ENCODE data around the gene CLNK.

CLNK gene, protein sequence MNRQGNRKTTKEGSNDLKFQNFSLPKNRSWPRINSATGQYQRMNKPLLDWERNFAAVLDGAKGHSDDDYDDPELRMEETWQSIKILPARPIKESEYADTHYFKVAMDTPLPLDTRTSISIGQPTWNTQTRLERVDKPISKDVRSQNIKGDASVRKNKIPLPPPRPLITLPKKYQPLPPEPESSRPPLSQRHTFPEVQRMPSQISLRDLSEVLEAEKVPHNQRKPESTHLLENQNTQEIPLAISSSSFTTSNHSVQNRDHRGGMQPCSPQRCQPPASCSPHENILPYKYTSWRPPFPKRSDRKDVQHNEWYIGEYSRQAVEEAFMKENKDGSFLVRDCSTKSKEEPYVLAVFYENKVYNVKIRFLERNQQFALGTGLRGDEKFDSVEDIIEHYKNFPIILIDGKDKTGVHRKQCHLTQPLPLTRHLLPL

DNA sequence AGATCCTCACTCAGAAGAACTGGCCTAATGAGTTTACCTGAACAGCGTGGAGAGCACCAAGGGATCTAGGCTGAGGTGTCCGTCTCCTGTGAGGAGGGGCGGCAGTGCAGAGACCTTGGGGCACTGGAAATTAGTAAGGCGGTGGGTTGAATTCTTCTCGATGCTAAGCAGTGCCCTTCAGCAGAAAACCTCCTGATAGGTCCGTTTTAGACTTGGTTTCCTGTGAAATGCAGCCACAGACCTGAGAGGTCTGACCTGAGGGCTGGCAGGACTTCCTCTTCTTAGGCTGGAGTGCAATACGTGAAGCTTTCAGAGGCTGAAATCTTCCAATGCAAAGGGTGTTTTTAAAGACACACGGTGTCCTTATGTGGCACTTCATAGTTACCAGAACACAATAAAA lies at the start of gene CLNK:
CLNK (minus strand) TSS at position 138 of the 400 bp plus-strand sequence. CDS start 16,899 bp downstream, outside the sequence.
- FAIRE-seq: no peak

DNA sequence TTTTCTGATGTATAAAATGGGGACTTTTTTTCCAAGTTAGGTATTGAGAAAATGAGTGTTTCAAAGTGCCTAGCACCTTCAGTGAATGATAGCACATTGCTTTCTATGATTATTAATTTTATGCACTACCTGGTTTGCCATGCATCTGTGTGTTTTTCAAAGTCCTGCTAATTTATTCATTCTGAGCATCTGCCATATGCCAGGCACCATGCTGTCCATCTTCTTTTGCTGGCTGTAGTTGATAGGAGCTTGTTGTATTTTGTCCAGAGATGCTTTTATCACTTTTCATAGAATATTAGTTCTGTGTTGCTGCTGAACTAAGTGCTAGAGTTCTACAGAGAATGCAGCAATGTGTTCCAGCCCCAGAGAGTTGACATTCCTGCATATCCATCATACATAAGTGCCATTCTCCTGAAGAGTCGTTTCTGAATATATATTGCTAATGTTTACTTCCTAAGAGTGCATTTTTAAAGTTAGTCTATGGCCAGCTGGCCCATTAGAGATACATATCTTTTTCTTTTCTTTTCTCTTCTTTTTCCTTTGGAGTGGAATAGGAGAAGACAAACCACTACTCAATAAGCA lies 49.0 kb upstream of the CLNK start:
- no peak for FAIRE-seq

DNA sequence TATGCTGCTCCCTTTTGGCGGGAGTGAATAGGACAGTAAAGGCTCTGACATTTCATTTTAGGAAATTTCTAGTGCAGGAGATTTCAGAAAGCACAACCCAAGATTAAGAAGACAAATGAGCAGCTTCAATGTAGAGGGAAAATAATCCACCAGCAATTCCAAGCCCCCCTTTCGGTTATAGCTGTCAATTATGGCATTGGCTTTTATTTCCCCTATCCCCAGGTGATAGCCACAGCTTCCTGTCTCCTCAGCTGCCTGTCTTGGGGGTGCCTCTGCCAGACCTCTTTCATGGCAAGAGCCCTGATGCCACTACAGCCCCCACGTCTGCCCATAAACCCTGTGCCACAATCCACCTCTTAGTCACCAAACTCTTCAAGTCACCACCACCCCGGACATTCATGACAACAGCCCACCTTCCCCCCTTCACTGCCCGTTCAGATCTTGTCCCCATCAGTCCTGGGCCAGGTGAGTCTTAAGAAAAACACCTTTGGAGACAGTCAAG lies 48.4 kb upstream of the CLNK start:
- FAIRE-seq: no peak

DNA sequence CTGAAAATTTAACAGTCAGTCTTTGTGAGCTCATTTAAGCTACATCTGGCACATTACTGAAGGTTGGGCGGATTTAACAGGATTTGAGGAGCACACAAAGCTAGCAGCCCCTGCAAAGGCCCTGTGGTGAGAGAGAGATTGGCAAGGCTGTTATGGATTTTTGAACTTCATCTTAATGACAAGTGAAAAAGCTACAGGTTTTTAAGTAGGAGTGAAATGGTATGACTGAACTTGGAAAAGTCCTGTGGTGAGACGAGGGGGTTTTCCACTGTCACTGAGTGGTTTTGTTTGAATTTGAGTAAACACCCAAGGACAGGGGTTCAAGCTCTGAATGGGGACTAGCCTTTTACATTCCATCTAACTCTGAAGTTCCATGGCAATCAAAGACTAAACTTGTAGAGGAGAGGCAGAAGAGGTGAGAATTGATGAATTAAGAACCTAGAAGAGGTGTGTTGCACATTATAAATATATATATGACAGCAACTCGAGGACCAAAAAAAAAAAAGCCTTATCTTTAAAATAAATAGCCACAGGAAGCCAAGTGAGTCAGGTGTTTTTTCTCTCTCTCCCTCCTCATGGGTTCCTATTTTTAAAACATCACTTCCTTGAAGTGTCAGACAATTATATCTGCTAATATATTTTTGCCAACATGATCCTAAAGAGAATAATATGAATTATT lies 47.8 kb upstream of the CLNK start:
- FAIRE-seq: no peak

DNA sequence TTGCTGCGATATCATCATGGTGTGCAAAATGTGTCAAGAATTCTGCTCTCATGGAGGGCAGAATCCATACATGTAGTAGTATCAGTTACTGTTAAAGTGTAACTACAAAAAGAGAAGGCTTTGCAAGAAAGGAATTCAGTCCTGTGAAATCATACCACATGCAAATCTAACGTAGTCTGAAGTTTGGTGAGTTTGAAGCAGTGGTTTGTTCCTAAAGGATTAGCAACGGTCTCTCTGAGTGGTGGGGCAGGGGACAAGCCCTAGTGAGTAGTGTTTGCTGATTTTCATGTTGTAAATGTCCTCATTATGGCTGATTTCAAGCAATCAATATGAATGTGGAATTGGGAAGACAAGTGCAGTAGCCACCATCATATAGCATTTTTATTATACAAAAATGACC lies 47.1 kb upstream of the CLNK start:
- no peak for FAIRE-seq

DNA sequence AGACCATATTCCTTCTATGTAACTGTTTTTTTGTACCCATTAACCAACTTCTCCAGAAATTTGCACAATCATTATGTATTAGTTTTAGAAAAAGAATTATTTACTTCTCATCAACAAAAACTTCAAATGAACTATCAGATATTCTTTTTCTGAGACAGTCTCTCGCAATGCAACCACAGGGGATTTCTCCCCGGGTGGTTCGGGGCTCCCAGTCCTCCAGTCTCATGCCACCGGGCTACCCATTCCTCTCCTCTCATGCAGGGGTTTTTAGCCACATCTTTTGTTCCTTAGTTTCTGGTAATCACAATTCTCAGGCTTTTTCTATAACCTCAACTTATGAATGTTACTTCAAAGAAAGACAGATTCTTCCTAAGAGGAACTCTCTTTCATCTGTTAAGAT lies 46.6 kb upstream of the CLNK start:
- FAIRE-seq: no peak

DNA sequence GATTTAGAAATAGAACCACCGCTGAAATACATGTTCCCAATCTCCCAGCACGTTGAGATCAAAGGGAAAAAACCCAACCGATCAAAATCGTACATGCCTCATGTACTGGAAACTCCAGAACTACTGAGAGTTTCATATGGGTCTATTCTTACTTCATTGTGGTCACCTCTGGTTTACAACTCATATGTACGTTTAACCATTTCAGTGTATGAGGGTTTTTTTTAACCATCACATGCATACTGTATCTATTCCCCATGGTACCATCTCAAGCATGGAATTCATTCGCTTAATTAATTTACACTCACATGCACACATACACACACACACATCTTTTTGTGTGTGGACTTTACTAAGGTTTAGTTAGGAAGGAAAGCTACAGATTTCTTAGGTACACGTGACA lies 46.0 kb upstream of the CLNK start:
- FAIRE-seq: no peak

DNA sequence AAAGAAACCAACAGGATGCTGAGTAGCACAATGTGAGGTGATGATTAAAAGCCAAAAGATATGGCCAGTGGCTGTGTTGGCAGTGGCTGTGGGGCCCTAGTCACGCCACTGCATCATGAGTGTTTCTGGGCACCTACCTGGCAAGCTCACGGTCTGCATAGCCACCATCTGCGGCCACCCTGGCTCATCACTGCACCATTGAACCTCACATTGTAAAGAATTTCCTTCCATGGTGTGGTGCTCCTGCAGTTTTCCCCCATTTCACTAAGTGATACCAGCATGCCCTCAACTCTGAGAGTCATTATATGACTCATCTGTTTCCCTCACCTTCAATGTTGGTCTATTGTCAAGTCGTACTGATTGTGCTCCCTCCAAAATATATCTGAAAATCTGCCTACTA lies 45.5 kb upstream of the CLNK start:
- FAIRE-seq: no peak

DNA sequence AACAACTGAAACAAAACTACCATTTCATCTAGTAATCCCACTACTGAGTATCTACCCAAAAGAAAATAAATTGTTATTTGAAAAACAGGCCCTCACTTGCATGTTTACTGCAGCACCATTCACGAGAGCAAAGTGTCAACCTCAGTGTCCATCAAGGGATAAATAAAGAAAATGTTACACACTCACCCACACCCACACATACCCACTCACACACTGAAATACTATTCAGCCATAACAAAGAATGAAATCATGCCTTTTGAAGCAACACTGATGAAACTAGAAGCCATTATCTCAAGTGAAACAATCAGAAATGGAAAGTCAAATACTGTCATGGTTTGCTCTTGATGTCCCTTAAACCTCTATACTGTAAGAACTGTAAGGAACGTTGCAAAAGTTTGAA lies 44.8 kb upstream of the CLNK start:
- no peak for FAIRE-seq

DNA sequence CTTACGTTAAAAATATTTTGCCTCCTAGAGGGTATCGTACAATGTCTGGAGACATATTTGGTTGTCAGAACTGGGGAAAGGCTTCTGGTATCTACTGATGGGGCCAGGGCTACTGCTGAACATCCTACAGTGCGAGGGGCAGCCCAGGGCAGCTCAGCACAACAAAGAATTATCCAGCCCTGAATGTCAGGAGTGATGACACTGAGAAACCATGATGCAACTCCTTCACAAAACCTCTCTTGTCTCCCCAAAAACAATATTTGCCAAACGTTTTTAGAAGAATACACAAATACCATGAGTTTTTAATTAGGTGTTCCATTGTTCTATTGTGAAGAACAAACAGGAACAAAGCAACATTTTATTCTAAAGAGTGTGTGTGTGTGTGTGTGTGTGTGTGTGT lies 43.4 kb upstream of the CLNK start:
- no peak for FAIRE-seq

DNA sequence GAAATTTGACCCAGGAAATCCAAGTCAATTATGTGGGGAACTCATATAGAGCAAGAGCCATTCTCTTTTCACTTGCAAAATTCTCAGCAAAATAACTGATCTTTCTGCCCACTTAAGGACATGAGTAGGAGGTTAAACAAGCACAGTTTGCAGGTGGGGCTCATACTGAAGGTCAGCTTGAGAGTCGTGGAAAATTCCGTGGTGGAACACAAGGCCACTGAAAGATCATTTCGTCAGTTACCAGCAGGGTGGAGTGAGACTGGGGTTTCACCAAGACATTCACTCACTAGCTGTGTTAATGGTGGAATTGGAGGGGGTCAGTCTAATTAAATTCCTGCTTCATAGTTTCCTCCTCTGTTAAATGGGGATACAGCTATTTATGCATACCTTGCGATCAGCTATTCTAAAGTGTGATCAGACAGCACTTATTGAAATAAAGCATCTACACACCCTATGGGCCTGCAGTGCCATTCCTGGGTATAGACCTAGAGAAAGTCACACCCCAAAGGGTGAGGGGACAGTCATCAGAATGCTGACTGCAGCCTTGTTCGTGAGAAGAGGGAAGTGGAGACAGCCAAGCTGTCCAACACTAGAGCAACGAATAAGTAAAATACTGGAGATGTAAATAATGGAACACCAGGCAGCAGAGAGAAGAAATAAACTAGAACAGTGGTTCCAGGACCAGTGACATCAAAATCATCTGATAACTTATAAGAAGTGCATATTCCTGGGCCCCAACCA lies 42.7 kb upstream of the CLNK start:
- no peak for FAIRE-seq

DNA sequence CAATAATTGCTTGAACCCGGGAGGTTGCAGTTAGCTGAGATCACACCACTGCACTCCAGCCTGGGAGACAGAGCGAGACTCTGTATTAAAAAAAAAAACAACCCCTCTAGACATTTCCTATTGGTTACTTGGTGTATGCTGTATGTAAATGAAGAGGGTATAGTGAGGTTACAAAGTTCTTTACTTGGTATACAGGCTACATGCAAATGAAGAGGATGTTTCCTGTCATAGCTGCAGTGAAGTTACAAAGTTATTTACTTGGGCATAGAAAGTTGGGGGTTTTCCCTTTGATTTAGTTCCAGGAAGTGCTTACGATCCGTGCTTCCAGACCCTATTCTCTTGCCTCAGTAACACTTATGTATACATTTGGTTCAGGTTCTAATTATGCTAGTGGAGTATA lies 38.4 kb upstream of the CLNK start:
- no peak for FAIRE-seq

DNA sequence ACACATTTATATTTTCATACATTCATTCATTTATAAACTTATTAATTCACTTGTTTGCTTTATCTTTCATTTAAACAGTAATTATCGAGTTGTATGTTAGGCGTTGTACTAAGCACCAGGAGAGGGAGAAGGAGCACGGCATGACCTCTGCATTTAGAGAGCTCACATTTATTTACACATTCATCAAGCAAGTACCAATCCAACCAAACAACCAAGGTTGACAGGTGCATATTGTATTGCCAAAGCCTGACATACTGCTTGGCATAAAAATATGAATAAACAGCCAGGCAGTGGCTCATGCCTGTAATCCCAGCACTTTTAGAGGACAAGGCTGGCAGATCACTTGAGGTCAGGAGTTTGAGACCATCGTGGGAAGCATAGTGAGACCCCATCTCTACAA lies 37.0 kb upstream of the CLNK start:
- no peak for FAIRE-seq

DNA sequence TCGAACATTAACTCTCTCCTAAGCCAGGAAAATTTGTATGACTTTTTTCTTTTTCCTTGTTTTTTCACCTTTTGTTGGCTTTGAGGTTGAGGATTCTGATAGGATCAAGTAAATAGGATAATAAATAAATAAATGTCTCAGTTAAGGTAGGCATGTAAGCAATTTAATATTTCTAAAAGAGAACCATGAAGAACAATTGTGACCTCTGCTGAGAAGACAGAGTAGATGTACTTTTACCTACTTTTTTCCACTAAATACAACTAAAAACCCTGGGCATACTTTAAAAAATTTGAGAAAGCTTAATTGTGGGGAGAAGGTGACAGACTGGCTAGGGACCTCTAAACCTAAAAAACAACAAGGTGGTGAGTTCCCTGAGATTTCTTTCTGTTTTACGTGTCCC lies 31.6 kb upstream of the CLNK start:
- no peak for FAIRE-seq

DNA sequence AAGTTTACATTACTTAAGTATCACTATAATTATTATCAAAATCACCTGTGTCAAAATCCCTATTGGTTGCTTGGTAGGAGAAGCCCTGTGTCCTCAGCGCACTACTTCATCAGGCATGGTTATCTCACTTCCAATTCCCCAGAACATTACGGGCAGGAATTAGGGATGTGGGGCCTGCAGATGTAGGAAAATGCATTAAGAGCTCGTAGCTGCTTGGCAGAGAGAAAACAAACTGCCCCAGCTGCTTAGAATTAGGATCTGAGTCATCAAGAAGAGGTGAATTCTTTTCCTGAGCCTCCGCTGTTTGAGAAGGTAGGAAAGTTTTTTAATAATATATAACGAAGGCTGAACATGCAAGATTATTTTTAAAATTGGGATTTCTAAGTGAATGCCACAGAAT lies 31.1 kb upstream of the CLNK start:
- FAIRE-seq: no peak

DNA sequence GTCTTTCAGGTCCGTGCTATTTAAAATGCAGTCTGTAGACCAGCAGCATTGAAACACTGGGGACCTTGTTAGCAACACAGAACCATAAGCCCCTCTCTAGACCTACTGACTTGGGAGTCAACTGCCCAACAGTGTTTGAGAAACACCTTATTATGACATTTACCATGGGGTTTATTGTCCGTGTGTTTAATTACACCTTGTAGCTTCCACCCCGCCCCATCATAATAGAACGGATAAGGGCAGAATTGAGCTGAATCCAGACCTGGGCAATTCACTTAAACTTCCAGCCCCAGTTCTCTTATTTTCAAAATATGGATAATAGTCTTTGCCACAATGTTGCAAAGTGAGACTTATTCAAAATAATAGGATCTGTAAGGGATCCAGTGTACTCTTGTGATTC lies 30.6 kb upstream of the CLNK start:
- no peak for FAIRE-seq

DNA sequence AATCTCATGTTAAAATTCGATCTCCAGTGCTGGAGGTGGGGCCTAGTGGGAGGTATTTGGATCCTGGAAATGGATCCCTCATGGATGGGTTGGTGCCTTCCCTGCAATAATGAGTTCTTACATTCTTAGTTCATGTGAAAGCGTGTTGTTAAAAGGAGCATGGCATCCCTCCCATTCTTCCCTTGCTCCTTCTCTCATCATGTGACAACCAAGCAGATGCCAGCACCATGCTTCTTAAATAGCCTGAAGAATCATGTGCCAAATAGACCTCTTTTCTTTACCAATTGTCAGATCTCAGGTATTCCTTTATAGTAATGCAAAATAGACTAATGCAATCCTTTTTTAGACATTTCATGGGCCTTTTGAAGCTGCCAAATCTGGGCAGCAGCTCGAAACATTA lies 29.0 kb upstream of the CLNK start:
- no peak for FAIRE-seq

DNA sequence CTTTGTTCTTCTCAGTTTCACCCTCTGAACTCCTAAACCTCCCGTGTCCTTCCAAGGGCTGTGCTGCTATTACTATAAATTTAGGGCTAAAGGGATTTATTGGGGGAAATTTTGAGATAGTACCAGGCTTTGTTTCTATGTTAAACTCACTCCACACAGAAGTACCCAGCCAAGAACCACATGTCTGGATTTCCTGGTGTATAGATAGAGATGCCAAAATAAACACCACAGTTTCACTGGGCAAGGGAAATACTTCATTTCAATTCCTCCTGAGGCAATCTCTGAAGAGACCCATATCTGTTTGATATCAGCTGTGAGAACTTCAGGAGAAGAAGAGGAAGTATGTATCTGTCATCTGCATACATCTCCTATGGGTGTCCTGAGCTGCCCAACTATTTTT lies 21.7 kb upstream of the CLNK start:
- no peak for FAIRE-seq

DNA sequence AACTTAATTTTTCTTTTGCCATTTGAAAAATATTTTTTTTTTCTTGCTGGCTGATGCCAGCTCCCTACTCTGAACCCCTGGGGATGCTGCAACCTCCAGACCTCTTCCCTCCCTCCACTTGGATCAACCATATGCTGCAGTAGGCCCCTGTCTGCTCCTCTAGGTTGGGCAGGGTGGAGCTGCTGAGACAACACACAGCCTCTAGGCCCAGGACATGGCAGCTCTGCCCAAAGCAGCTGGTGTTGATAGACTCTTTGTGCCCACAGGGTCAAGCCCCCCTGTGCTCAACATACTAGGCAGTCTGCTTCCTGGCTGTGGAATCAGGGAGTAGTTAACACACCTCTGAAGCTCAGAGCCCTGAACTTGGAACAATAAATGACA lies 19.9 kb upstream of the CLNK start:
- FAIRE-seq: no peak

DNA sequence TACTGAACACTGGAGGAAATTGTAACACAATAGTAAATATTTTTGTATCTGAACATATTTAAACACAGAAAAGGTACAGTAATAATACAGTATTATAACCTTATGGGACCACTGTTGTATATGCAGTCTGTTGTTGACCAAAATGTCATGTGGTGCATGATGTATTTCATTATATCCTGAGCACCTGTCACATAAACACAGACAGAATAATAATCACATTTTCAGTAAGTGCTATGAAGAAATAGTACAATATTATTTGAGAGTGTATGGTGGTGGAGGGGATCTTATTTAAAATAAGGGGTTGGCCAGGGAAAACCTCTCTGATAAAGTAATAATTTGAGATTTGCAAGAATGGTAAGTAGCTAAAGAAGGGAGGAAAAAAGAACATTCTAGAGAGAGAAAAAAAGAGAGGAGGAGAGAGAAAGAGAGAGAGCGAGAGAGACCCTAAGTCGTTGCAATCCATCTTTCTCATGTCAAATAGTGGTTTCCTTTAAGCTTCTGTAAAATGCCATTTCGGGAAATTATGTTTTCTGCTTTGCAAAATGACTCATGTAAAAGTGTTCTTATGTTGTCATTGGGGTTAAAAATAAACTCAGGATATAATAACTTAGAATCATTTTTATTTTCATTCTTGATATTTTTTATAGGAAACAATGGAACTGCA lies 19.3 kb upstream of the CLNK start:
- FAIRE-seq: no peak

DNA sequence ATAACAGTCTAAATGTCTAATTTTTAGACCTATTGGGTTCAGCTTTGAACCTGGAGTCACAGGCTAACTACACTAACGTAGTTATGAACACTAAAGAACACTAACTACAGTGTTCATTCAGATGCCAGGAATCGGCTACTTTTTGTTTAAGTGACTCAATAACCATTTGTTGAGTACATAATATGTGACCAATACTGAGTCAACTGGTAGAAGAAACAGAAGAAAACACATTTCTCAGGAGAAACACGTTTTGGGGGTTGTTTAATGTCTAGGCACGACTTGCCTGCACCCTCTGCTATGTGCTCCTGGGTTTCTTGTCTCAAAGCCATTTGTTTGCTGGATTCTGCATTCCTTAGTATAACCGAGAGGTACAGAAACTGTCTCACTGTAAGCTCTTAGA lies 18.6 kb upstream of the CLNK start:
- FAIRE-seq: no peak

DNA sequence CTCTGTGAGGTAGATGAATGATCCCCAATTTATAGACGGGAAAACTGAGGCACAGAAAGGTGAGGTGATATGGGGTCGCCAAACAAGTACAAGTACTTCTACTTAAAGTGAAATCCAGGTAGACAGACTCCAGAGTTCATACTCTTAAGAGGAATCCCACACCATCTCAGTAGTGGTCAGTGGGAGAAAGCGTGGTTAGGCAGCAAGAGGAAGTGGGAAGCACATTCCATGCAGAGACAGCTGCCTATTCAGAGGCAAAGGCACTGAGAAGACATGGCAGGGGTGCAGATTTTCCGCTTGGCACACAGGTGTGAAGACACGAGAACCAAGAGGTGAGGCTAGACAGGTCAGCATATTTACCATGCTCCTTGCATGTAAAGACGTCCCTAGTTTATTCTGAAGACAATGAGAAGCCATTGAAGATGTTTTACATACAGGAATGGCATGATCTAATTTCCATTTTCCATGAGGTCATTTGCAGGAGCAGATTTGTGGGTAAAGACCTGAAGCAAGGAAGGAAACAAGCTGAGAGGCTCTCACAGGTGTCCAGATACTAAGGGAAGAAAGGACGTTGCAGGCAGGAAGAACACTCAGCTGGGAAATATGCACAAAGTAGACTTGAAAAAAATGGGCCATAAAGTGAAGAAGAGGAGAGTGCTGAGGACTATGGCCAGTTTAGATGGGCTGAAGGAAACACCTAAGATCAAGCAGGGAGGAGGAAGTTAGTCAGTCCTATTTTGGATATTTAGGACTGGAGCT lies 17.3 kb upstream of the CLNK start:
- FAIRE-seq: no peak

Measured in G401.6 (cell line).